ENCODE data around the gene CAPSL.

The CAPSL gene

DNA sequence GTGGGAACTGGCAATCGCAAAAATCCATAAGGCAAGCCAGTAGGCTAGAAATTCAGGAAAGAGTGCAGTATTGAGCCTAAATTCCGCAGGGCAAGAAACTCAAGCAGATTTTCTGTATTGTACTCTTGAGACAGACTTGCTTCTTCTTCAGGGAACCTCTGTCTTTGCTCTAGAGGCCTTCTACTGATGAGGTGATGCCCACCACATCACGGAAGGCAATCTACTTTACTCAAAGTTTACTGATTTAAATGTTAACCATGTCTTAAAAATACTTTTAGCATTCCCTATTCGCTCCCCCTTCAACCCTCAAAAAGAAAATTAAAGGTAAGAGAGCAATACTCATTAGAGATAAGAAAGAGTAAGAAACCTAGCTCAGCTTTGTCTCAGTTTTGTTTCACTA, 70.4 kb downstream of the CAPSL start:
- TF ChIP-seq PATZ1 (CRISPR knock-in tag; IDR thresholded peaks at IDR 0.05; ENCODE audit: borderline replicate concordance) (no peak), ZNF70 (CRISPR knock-in tag; IDR thresholded peaks at IDR 0.05) (no peak), OSR1 (CRISPR knock-in tag; IDR thresholded peaks at IDR 0.05) (no peak), TOX (CRISPR knock-in tag; IDR thresholded peaks at IDR 0.05; ENCODE audit: borderline replicate concordance) (no peak)
- ATAC-seq: no peak

DNA sequence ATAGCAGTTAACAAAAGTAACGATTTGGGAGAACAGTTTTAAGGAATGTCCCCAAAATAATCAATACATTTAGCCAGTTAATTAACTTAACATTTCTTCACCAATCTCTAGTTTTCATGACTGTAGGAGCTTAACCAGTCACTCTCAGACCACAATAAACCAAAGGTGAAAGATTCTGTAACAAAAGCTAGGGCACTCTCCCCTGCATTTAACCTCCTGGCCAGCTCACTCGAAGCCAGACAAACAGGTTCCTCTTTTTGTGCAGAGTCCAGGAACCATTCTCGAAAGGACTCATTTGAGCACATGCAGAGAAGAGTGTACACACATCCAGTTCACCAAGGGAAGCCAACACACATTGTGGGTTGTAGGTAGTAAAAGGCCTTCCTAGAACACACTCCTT, 75.3 kb downstream of the CAPSL start:
- ATAC-seq: no peak
- TF ChIP-seq ZNF565 (CRISPR knock-in tag; conservative IDR thresholded peaks at IDR 0.05; ENCODE audit: low read depth) (no peak), CSDC2 (CRISPR knock-in tag; IDR thresholded peaks at IDR 0.05) (no peak), ZFP30 (CRISPR knock-in tag; IDR thresholded peaks at IDR 0.05) (no peak), SNAI2 (CRISPR knock-in tag; IDR thresholded peaks at IDR 0.05) (no peak), ARNTL (CRISPR knock-in tag; IDR thresholded peaks at IDR 0.05; ENCODE audit: borderline replicate concordance, low read depth) (no peak), ZNF8 (CRISPR knock-in tag; IDR thresholded peaks at IDR 0.05) (no peak), PATZ1 (CRISPR knock-in tag; IDR thresholded peaks at IDR 0.05; ENCODE audit: borderline replicate concordance) (no peak)
- TF ChIP-seq, protein P1, sequence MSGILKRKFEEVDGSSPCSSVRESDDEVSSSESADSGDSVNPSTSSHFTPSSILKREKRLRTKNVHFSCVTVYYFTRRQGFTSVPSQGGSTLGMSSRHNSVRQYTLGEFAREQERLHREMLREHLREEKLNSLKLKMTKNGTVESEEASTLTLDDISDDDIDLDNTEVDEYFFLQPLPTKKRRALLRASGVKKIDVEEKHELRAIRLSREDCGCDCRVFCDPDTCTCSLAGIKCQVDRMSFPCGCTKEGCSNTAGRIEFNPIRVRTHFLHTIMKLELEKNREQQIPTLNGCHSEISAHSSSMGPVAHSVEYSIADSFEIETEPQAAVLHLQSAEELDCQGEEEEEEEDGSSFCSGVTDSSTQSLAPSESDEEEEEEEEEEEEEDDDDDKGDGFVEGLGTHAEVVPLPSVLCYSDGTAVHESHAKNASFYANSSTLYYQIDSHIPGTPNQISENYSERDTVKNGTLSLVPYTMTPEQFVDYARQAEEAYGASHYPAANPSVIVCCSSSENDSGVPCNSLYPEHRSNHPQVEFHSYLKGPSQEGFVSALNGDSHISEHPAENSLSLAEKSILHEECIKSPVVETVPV (CRISPR knock-in tag; IDR thresholded peaks at IDR 0.05): no peak

GRCh38 chr5:35862126-35862525, 76.3 kb downstream of the CAPSL start:
- ATAC-seq: no peak
- TF ChIP-seq ZFP3 (CRISPR knock-in tag; IDR thresholded peaks at IDR 0.05): no peak
- no peak for TF ChIP-seq ZNF565 (CRISPR knock-in tag; conservative IDR thresholded peaks at IDR 0.05; ENCODE audit: low read depth)
- TF ChIP-seq CSDC2 (CRISPR knock-in tag; IDR thresholded peaks at IDR 0.05): no peak
- TF ChIP-seq, protein P1 (CRISPR knock-in tag; IDR thresholded peaks at IDR 0.05): no peak
- no peak for TF ChIP-seq PPARA (CRISPR knock-in tag; IDR thresholded peaks at IDR 0.05; ENCODE audit: borderline replicate concordance)
- no peak for TF ChIP-seq CREB5 (CRISPR knock-in tag; IDR thresholded peaks at IDR 0.05; ENCODE audit: low read depth)

GRCh38 chr5:35861718-35862117, 76.7 kb downstream of the CAPSL start:
- no peak for ATAC-seq
- no peak for TF ChIP-seq ZNF70 (CRISPR knock-in tag; IDR thresholded peaks at IDR 0.05)
- no peak for TF ChIP-seq TSHZ2 (CRISPR knock-in tag; IDR thresholded peaks at IDR 0.05)
- TF ChIP-seq ARNTL (CRISPR knock-in tag; IDR thresholded peaks at IDR 0.05; ENCODE audit: borderline replicate concordance, low read depth): no peak
- no peak for TF ChIP-seq CREB5 (CRISPR knock-in tag; IDR thresholded peaks at IDR 0.05; ENCODE audit: low read depth)
- TF ChIP-seq CSDC2 (CRISPR knock-in tag; IDR thresholded peaks at IDR 0.05): no peak
- no peak for TF ChIP-seq PATZ1 (CRISPR knock-in tag; IDR thresholded peaks at IDR 0.05; ENCODE audit: borderline replicate concordance)

All from SK-N-SH treated with all-trans-retinoic acid at 6 μM for 48 hours (cell line).